Chondrocyte (in vitro differentiated cells): ENCODE data around the gene DPEP2NB. TPM values are rescaled to one million over a fixed set of nuclear protein-coding genes. Genes with fewer than 3 reads are reported as not detected.
A peak's percentile ranks its signal among the peaks of the same experiment; 100 is the strongest.

Experiments
- DNase-seq: peaks from one replicate; pipeline ENCODE4 v3.0.0; 2021; ENCODE audit warnings: mixed read lengths, low spot score
- H3K27ac Mint-ChIP-seq: one replicate; pipeline ENCODE4 v1.8.0; 2021; ENCODE audit warnings: mild to moderate bottlenecking, moderate library complexity, mixed read lengths; ENCODE audit not compliant: unreplicated experiment
- H3K27me3 Mint-ChIP-seq: 2 replicates; pipeline ENCODE4 v1.8.0; 2021; ENCODE audit warnings: low read depth, mixed read lengths
- H3K36me3 Mint-ChIP-seq: 2 replicates; pipeline ENCODE4 v1.8.0; 2021; ENCODE audit warnings: low read depth, mixed read lengths
- H3K4me1 Mint-ChIP-seq: 2 replicates; pipeline ENCODE4 v1.8.0; 2021; ENCODE audit warnings: low read depth, mild to moderate bottlenecking, mixed read lengths
- H3K4me3 Mint-ChIP-seq: one replicate; pipeline ENCODE4 v1.8.0; 2021; ENCODE audit warnings: mild to moderate bottlenecking, moderate library complexity, mixed read lengths; ENCODE audit not compliant: unreplicated experiment
- H3K9me3 Mint-ChIP-seq: 2 replicates; pipeline ENCODE4 v1.8.0; 2021; ENCODE audit warnings: low read depth, mixed read lengths
- total RNA-seq: library from RNA; stranded (reverse); gene quantifications from 3 replicates; pipeline ENCODE4 v1.2.1, GENCODE V29; 2021
- TF ChIP-seq, protein P1 (sequence below): fragments of 200-600 bp; sonication (generic); IDR thresholded peaks from 2 replicates; pipeline ENCODE4 v1.5.0; 2021; ENCODE audit warnings: antibody characterized with exemption, mild to moderate bottlenecking, moderate library complexity

DPEP2NB gene
- total RNA-seq, 1 donor from 2014 or later, result not detected

DNA sequence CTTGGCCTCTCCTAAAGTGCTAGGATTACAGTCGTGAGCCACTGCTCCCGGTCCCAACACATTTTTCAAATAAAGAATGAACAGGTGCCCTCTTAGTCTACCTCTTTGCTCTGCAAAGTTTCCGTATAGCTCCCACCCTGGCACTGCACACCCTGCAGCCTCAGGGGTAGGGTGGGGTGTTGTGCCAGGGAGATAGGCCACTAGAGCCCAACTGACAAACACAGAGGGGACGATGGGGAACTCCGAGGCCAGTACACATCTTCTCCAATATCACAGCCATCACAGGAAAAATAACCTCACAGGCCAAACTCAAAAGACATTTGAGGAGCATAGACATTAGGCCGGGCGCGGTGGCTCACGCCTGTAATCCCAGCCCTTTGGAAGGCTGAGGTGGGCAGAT is 44.6 kb downstream of the DPEP2NB start:
- TF ChIP-seq, protein P1, sequence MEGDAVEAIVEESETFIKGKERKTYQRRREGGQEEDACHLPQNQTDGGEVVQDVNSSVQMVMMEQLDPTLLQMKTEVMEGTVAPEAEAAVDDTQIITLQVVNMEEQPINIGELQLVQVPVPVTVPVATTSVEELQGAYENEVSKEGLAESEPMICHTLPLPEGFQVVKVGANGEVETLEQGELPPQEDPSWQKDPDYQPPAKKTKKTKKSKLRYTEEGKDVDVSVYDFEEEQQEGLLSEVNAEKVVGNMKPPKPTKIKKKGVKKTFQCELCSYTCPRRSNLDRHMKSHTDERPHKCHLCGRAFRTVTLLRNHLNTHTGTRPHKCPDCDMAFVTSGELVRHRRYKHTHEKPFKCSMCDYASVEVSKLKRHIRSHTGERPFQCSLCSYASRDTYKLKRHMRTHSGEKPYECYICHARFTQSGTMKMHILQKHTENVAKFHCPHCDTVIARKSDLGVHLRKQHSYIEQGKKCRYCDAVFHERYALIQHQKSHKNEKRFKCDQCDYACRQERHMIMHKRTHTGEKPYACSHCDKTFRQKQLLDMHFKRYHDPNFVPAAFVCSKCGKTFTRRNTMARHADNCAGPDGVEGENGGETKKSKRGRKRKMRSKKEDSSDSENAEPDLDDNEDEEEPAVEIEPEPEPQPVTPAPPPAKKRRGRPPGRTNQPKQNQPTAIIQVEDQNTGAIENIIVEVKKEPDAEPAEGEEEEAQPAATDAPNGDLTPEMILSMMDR, result no peak
- DNase-seq, result no peak

DNA sequence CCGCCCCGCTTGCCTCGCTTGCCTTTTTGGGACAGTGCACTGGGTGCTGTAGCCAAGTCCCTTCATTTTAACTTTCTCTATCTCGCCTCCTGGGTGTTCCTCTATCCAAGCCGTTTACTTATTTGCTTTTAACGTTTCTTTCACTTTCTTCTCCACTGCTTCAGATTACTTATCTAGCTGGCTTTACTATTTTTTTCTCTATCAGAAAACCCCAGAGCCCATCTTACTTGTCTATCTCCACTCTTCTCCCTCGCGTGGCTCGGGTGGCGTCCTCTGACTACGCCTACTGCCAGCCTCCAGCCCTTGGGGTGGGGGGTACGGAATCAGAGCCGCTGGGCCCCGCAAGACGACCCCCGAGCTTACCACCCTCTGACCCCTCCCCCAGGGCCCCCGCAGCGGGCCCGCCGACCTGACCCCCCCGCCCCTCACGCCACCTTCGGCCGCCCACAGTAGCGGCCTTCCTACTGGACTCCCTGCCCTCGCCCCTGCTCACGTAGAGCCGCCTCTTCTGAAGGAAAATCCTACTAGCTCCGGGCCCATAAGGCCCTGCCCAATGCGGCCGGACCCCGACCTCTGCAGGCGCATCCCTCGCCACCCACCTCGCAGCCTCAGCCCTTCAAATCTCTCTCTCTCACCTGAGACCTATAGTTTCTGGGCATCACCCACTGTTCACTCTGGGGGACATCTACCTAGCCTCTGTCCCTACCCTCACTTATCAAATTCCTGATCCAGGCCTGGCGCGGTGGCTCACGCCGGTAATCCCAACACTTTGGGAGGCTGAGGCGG is 46.3 kb downstream of the DPEP2NB start:
- H3K27me3 Mint-ChIP-seq, result no peaks in the 10 kb centered on the region
- peaks cover 35% of the 10 kb centered on the region for H3K4me1 Mint-ChIP-seq
- H3K4me3 Mint-ChIP-seq, result peak overlapping the region; percentile 100
- DNase-seq, result peak; percentile 84
- TF ChIP-seq, protein P1, result no peak
- peak overlapping the region; percentile 67 for H3K27ac Mint-ChIP-seq
- H3K36me3 Mint-ChIP-seq, result peaks cover 4% of the 10 kb centered on the region
- H3K9me3 Mint-ChIP-seq, result no peaks in the 10 kb centered on the region

More for the DNA sequence above, 44.6 kb downstream of the DPEP2NB start:
- H3K27me3 Mint-ChIP-seq, result no peaks in the 10 kb centered on the region
- H3K27ac Mint-ChIP-seq, result no peak overlapping the region
- H3K4me1 Mint-ChIP-seq, result peaks cover 18% of the 10 kb centered on the region
- H3K9me3 Mint-ChIP-seq, result no peaks in the 10 kb centered on the region
- H3K36me3 Mint-ChIP-seq, result peaks cover 2% of the 10 kb centered on the region
- no peak overlapping the region for H3K4me3 Mint-ChIP-seq

DNA sequence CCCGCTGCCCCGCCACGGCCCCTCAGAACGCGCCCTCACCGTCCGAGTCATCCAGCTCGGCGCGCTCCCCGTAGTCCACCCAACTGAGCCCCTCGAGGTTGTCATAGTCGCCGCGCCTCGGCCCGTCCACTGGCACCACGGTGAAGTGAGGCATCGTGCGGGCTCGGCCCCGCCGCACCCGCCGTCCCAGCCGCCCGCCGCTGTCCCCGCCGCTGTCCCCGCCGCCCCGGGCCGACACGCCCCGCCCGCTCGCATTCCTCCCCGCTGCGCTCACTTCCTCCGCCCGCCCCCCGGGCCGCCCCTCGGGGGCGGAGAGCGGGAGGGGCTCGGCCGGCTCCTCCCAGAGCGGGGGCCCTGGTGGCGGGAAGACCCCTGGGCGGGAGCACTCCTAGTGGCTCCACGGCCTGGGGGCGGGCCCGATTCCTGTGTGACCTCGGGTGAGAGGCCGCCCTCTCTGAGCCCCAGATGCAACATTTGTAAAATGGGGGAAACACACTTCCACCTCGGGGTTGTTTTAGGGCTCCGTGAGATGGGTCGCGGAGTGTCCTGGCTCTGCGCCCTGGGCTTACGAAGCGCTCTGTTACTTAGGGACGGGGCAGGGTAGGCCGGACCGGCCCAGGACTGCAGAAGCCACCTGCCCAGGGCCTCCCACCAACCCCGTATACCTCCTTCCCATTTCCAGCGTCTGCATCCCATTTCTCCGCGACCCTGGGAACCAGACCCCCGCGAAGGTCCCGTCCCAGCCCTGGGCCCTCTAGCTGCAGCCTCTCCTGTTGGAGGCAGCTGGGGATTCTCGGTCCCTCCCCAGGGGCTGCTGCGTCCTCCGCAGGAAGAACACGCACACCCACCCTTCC is 47.1 kb downstream of the DPEP2NB start, which contains the start of gene SLC12A4:
Gene SLC12A4, minus strand, starts transcription at position 238 of the 854 bp plus-strand sequence. Its CDS starts 84 bp downstream, at position 154.
- peaks cover 6% of the 10 kb centered on the region for H3K36me3 Mint-ChIP-seq

DNA sequence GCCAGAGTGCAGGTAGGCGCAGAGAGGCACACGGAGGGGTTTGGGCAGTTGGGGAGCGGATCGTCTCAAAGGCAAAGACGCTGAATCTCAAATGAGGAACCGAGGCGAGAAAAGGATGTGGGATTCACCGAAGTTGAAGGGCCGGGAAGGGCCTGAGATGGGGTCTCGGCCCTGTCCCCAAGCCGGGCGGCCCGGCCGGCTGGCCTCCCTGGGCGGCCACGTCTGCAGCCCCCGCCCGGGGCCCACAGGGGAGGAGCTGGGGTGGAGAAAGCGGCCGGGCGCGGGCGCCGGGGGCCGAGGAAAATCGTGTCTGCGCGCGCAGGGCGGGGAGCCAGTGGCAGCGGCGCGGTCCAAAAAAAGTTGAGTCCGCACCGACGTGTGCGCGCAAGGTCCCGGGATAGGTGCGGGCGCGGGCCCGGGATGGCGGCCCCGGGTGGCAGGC is 47.7 kb downstream of the DPEP2NB start:
- DNase-seq, result no peak
- Mint-ChIP-seq H3K36me3 (peaks cover 8% of the 10 kb centered on the region), H3K9me3 (no peaks in the 10 kb centered on the region), H3K27me3 (no peaks in the 10 kb centered on the region), H3K27ac (peak overlapping the region; percentile 98), H3K4me3 (peak overlapping the region; percentile 100), H3K4me1 (peaks cover 40% of the 10 kb centered on the region)
- TF ChIP-seq, protein P1, result no peak

More for the DNA sequence above, 47.1 kb downstream of the DPEP2NB start, which contains the start of gene SLC12A4:
- H3K27ac Mint-ChIP-seq, result peak within 1 kb of the TSS; percentile 98
- TF ChIP-seq, protein P1, result no peak
- H3K4me3 Mint-ChIP-seq, result peak within 1 kb of the TSS; percentile 100
- H3K27me3 Mint-ChIP-seq, result no peaks in the 10 kb centered on the region
- H3K4me1 Mint-ChIP-seq, result peaks cover 37% of the 10 kb centered on the region
- H3K9me3 Mint-ChIP-seq, result no peaks in the 10 kb centered on the region
- peak; percentile 91 for DNase-seq
